NCI-H2107 treated with DMSO at 0.1 percent for 48 hours (cell line): Measurements from ENCODE around the gene NUDT1.

Experiments
- DNase-seq: peaks from one replicate; lab custom pipeline; 2025; ENCODE audit not compliant: unreplicated experiment; lab: John Stamatoyannopoulos, UW

Gene NUDT1

GRCh38 chr7:2222516-2222915, 19.5 kb upstream of the NUDT1 start:
- DNase-seq = no peak

GRCh38 chr7:2223321-2223720, 18.7 kb upstream of the NUDT1 start:
- DNase-seq = no peak

GRCh38 chr7:2224491-2224928, 17.5 kb upstream of the NUDT1 start:
- no peak for DNase-seq

GRCh38 chr7:2224934-2225333, 17.1 kb upstream of the NUDT1 start:
- no peak for DNase-seq

GRCh38 chr7:2225336-2225735, 16.7 kb upstream of the NUDT1 start:
- DNase-seq = no peak

DNA sequence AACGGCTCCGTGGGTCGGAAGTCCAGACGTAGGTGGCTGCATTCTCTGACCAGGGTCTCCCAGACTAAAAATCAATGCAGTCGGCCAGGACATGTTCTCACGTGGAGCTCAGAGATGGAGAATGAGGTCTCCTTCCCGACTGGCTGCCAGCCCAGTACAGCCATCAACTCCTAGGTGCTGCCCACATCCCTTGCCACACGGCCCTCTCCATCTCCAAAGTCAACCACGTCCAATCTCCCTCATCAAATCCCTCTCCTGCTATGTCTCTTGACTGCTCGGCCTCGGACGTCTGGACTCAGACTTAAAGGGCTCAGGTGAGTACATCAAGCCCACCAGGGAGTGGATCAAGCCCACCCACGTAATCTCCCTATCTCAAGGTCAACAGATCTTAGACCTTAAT, 16.2 kb upstream of the NUDT1 start:
- DNase-seq = no peak

DNA sequence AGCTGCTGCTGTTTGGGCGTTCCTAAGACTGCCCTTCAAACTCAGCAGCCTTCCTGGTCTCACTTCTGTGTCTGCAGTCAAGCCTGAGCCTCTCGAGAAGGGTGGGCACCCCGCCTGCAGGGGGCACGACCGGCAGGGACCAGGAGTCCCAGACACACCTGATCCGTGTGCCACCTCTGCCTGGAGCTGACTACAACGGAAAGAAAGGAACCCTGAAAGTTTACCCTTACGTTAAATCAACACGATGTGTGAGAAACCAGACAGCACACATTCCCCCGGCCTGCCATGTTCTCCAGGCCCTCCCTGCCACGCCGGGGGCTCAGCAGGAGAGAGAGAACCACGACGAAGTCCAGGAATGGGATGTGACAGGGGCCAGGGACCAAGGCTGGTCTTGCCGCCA, 14.3 kb upstream of the NUDT1 start:
- no peak for DNase-seq

- no peak for DNase-seq
Observed at GRCh38 chr7:2228921-2229320, 13.1 kb upstream of the NUDT1 start.

DNA sequence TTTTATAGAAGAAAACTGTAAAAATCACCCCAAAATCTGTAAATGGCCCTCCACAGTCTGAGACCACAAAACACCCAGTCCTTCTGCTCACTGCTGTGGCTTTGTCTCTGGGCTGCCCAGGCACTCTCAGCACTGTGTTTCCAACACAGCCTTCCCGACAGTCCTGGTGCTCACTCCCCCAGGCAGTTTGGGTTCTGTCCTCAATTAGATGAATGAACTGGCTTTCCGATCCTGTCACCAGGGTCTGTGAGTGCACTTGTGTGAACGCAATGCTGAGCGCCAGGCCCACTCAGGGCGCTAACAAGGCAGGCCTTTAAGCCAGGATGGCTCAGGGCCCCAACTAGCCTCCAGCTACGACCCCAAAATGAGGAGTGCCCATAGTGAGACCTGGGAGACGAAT, 12.6 kb upstream of the NUDT1 start:
- DNase-seq = no peak

DNA sequence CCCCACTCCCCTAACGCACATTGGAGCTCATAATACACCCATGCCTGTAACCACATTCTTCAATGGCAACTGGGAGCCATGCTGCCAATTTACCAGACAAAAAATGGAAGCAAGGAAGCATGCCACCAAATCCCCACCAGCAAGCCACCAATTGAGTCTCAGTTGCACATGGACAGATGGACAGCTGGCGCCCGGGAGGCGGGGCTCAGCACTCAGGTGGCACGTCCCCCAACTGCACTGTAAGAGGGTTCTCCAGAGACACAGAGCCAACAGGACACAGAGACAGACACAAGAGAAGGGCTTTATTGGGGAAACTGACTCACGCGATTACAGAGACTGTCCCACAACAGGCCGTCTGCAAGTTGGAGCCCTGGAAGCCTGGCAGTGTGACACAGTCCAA, 11.8 kb upstream of the NUDT1 start:
- DNase-seq = no peak

GRCh38 chr7:2230882-2231281, 11.1 kb upstream of the NUDT1 start:
- no peak for DNase-seq

DNA sequence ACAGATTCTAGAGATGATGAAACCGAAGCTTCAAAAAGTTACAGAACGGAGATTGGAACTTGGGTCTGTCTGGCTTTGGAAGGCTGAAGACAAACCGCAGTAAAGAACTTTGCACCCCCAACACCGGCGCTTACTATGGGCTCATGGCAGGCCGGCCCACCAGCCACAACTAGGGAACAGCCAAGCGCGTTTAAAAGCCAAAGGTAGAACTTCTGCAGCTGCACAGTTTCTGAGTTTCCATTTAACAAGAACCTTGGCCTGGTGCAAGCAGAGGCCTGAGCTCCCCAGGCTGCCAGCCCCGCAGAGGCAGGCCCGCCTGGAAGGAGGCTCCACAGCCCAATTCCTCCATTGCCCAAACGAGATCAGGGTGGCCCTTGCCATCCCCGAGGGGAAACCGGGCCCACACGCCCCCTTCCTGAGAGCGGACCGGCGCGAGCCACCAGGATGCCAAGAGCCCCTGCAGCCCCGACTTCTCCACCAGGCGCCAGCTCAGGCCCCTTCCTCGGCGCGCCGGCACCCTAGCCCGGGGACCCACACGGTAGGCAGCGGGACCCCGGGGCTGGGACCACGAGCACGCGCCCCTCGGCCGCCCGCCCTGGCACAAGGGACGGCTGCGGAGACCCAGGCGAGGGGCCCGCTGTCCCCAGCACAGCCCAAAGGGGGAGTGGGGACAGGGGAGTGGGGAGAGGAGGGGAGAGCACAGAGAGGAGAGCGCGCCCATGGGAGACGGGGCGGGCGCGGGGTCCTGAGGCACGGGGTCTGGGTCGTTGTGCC, 9.8 kb upstream of the NUDT1 start:
- no peak for DNase-seq

DNA sequence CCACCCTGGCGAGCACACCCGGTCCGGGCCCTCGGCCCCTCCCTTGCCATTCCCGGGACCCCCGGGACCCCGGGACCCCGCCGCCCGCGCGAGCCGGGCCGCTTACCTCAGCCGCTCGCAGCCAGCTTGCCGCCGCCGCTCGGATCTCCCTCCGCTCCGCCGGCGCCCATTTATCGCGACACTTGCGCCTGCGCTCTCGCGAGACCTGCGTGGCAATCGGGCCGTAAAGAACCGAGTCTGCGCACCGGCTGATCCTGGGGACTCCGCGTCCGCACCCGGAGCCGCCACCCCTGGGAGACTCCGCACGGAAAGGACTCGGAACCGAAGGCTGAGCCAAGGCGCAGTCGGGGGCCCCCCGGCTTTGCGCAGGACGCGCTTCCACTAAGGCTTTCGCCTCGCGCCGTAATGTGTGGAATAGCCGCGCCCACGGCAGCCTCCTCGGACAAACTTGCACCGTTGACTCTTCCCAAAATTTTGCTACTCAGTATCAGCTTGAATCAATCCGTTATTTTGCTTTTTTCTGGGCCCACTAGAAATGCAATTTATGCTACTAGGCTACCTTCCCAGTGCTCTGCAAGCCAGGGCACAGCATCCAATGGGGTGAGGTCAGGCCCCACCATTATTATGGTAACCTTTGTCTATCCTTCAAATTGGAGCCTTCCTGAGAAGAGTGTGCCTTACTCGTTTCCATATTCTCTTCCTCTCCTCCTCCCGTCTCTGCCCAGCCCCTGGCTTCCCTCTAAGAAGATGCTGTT, 9.1 kb upstream of the NUDT1 start, which contains the start of gene MAD1L1:
Gene MAD1L1, minus strand, starts transcription at position 180 of the 755 bp plus-strand sequence. CDS start 2,812 bp downstream, outside the sequence.
- DNase-seq = peak; percentile 71

DNA sequence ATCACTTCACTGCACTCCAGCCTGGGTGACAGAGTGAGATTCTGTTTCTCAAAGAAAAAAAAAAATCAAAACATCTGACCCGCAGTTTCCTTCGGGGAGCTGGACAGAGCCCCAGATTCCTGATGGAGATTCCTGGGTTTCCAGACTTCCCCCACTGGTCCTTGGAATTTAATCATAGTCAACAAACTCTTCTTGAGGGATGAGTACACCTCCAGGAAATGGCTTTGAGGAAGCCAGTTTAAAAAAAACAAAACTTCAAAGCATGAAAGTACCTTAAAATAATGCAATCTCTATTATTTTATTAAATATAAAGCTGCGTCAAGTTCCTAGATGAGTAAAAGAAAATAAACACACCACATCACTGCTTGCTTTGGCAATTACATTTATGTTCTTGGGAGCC, 8.1 kb upstream of the NUDT1 start:
- DNase-seq = no peak

DNA sequence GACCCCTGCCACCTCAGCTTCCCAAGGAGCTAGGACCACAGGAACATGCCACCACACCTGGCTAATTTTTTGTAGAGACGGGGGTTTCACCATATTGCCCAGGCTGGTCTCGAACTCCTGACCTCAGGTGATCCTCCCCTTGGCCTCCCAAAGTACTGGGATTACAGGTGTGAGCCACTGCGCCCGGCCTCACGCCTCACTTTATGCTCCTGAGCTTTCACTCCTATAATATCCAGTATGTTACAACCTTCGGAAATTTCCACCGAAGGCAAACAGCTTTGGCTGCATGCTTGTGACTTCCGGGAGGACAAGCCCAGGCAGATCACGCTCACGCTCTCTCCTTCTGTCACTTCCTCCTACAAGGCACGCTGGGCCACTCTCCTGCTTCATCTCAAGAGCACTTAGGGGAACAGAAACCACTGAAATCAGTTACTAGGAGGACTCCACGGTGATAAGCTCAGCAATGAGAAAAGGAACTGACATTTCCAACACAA, 4.9 kb upstream of the NUDT1 start:
- no peak for DNase-seq

GRCh38 chr7:2239242-2239641, 2.8 kb upstream of the NUDT1 start:
- no peak for DNase-seq

DNA sequence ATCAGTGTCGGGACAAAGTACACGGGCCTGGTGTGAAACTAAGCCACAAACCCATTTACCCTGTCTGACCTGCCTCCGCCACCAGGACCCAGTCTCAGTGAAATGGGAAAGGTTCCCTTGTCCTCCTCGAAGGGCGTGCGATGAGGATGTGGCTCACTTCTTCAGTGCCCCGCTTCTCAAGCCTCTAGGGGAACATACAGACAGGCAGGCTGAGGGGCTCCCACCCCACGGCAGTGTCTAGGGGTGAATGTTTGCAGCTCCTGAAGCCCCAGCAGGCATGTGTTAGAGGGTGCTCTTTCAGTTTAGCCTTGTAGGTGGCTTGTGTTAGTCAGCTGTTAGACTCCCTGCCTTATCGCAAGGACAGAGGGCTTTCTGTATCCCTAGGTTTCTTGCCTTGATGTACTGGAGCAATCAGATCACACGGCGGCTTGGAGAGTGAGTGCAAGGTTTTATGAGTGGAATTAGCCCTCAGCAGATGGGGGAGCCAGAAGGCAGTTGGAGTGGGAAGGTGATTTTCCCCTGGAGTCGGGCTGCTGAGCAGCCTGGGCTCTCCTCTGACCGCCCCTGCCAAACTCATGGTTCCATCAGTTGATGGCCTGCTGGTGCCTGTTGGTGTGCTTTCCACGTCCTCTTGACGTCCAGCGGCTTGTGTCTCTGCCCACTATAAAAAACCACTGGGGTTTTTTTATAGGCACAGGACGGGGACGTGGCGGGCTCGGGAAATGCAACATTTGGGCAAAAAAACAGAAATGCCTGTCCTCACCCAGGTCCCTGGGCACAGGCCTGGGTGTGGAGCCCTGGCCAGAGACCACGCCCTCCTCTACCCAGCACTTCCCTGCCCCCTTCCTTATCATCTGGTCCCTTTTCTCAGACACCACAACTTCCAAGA, 759 bp downstream of the NUDT1 start:
- DNase-seq = peak; percentile 12

GRCh38 chr7:2243458-2243857, 1.4 kb downstream of the NUDT1 start:
- DNase-seq = no peak

DNA sequence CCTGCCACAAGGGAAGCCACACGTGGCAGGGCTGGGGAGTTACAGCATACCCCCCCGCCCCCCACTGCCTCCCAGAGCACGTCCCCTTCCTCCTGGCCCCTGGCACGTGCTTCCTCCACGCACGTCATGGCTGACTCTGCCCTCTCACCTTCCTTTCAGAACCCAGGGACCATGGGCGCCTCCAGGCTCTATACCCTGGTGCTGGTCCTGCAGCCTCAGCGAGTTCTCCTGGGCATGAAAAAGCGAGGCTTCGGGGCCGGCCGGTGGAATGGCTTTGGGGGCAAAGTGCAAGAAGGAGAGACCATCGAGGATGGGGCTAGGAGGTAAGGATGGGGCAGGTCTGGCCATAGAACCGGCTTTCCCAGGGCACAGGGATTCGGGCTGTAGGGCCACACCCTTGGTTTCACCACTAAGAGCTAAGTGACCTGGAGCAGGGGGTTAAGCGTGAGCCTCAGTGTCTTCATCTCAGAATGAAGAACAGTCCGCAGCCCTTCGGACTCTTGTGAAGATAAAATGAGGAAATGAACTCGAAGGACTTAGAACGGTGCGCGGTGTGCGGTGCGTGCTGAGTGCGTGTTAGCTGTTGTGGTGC, 2.5 kb downstream of the NUDT1 start:
- no peak for DNase-seq

- DNase-seq = no peak
Observed at GRCh38 chr7:2245883-2246675, 4.1 kb downstream of the NUDT1 start.
